Erythroblast (primary cell): ENCODE measurements around the gene RBP3.
A peak's percentile ranks its signal among the peaks of the same experiment; 100 is the strongest.

Experiments
- DNase-seq, 2 experiments: peaks; one replicate each; lab custom pipeline; 2025; lab: John Stamatoyannopoulos, UW
- GATA1 ChIP-seq: IDR thresholded peaks from 2 replicates; pipeline ENCODE4 v1.6.1; 2011; ENCODE audit warnings: low read depth, mild to moderate bottlenecking, control low read depth, low read length, moderate library complexity
- POLR2A ChIP-seq: IDR thresholded peaks from 2 replicates; pipeline ENCODE4 v1.6.1; 2011; ENCODE audit warnings: mild to moderate bottlenecking, low read length

Gene RBP3

DNA sequence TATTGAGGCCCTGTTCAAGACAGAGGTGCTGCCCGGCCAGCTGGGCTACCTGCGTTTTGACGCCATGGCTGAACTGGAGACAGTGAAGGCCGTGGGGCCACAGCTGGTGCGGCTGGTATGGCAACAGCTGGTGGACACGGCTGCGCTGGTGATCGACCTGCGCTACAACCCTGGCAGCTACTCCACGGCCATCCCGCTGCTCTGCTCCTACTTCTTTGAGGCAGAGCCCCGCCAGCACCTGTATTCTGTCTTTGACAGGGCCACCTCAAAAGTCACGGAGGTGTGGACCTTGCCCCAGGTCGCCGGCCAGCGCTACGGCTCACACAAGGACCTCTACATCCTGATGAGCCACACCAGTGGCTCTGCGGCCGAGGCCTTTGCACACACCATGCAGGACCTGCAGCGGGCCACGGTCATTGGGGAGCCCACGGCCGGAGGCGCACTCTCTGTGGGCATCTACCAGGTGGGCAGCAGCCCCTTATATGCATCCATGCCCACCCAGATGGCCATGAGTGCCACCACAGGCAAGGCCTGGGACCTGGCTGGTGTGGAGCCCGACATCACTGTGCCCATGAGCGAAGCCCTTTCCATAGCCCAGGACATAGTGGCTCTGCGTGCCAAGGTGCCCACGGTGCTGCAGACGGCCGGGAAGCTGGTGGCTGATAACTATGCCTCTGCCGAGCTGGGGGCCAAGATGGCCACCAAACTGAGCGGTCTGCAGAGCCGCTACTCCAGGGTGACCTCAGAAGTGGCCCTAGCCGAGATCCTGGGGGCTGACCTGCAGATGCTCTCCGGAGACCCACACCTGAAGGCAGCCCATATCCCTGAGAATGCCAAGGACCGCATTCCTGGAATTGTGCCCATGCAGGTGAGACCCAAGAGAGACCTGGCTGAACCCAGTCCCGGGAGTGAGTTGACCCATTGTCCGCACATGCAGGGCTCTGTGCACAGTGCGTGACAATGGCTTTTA is 2.8 kb downstream of the RBP3 start:
- TF ChIP-seq POLR2A (no peak), GATA1 (no peak)
- DNase-seq = no peak

DNA sequence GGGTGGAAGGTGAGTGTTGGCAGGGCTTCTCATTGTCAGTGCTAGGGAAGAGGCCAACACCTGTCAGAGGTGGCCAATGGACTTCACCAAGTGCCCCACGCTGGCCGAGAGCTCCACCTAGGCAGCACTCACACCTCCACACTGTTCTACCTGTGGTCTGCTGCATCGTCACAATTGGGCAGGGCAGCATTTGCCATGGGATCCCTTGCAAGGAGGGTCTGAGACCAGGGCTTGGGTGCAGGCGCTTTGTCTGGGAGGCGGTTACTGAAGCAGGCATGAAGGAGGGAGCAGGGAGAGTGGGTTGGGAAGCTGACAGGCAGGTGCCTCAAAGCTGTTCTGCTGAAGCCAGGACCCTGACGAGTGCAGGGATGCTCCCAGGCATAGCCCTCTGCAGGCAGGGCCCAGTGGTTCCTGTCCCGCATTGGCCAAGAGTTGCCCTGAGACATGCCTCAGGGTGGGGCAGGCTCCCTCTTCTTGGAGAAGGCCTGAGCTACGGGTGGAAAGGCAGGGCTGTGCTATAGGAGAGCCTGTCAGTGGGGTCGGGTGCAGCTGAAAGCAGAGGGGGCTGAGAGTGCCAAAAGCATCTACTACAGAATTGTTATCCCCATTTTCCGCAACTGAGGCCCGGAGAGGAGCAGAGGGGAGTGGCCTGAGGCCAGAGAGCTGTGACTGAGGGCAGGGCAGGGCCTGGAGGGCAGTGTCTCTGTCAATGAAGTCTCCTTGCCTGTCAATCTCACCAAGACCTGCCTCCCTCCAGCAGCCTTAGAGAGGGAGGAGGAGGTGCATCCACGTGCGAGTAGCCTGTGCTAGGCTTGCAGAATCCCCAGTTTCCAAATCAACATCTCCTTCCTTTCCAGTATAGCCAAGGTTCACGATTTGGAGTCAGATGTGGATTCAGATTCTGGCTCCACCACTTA is 4.0 kb downstream of the RBP3 start:
- no peak for TF ChIP-seq GATA1
- no peak for TF ChIP-seq POLR2A
- DNase-seq = no peak

DNA sequence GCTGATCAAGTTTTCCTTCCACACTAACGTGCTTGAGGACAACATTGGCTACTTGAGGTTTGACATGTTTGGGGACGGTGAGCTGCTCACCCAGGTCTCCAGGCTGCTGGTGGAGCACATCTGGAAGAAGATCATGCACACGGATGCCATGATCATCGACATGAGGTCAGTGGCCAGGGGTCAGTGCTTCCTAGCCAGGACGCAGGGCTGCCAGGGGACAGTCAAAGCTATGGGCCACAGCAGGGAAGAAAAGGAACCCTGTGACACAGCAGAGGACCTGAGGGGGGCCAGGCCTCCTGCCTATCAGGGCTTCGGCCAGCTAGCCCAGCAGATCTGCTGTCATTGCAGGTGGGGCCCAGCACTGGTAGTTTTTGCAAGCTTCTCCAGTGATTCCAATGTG is 5.2 kb downstream of the RBP3 start:
- no peak for DNase-seq
- TF ChIP-seq GATA1 = no peak
- TF ChIP-seq POLR2A = no peak

DNA sequence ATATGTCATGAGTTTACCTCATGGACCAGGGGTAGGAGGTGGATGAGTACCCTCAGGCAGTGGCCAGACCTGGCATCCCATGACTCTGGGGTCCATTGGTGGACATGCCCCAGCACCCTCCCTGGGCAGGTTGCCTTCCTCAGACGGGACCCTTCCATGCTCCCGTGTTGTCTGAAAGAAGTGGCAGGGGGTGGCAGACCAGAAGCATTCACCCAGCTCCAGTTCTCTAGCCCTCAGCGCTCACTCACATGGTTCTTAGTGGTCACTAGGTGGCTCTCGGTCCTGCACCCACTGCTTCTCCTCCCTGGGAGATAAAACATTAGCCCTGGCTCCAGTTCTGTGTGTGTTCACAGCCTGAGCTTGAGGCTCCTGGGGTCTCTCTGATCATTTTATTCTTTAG is 6.0 kb downstream of the RBP3 start:
- TF ChIP-seq GATA1 = no peak
- TF ChIP-seq POLR2A = no peak
- DNase-seq = no peak

DNA sequence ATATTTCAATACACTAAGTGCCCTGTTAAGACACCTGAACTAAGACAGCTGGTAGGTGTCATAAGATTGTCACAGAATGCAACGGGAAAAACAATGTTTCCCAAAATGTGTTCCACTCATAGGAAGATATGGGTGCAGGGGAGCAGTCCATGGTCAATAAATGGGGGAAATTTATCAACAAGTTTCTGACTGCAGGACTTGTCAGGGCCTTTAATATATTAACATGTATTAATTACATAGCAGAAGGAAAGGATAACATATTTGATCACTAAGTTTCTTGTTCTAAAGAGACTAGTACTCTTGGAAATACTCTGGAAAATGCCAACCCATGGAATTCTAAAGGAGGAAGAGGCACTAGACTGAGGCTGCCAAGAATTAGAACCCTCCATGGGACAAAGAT is 6.7 kb downstream of the RBP3 start:
- no peak for DNase-seq
- TF ChIP-seq POLR2A (no peak), GATA1 (no peak)

DNA sequence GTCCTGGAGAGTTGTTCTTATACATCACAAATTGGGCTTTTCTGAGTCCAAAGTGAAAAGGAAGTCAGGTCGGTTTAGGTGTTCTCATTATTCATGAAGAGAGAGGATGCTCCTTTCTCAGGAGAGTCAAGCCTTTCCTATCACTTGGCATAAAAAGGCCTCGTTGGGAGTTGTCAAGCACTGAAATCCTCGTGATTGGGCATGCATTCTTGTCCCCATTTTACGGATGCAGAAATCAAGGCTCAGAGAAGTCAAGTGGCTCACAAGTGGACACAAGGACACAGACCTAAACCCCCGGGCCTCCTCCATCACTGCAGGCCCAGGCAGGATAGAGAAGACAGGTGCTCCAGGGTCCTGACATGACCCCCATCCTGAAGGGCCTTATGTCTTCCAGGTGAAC is 8.5 kb downstream of the RBP3 start:
- DNase-seq = no peak
- TF ChIP-seq GATA1 (no peak), POLR2A (no peak)

DNA sequence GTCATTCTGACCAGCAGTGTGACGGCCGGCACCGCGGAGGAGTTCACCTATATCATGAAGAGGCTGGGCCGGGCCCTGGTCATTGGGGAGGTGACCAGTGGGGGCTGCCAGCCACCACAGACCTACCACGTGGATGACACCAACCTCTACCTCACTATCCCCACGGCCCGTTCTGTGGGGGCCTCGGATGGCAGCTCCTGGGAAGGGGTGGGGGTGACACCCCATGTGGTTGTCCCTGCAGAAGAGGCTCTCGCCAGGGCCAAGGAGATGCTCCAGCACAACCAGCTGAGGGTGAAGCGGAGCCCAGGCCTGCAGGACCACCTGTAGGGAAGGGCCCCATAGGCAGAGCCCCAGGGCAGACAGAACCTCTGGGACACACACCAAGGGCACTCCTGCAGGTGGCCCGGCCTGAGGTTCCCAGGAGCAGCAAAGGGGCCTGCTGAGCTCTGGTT is 9.0 kb downstream of the RBP3 start:
- no peak for DNase-seq
- TF ChIP-seq POLR2A (no peak), GATA1 (no peak)

DNA sequence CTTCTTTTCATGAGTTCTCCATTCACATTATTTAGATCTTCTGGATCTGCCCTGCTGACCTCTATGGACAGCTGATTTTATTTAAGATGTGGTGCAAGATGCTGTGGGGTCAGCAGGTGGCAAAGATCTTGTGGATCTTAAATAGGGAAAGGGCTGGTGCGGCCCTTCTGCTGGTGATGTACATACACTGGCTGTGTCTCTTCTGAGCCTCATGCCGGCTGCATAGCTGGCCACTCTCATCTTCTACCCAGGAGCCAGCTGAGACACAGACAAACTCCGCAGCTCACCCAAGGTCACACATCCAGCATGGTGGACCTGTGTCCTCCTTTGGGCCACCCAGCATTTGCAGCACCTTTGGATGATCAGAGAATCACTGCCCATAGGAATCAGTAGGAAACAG is 9.7 kb downstream of the RBP3 start:
- TF ChIP-seq GATA1 (no peak), POLR2A (no peak)
- no peak for DNase-seq

DNA sequence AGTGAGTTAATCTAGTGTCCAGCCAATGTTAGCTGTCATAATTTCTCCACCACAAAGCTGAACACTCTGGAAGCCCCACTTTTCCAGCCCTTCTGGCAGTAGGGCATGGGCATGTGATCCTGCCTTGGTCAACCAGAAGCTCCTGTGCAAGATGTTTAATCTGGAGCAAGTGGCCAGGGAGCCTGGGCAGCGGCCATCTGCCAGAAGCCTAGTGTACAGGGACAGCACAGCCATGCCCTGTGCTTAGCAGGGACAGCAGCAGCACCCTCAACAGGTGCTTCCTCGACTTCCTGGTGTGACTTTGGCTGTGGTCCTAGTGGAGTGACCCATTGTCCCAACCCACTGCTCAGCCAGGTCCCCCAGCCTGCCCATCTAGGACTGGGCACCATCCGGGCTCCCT is 10.3 kb downstream of the RBP3 start:
- TF ChIP-seq GATA1 (no peak), POLR2A (no peak)
- DNase-seq = no peak

DNA sequence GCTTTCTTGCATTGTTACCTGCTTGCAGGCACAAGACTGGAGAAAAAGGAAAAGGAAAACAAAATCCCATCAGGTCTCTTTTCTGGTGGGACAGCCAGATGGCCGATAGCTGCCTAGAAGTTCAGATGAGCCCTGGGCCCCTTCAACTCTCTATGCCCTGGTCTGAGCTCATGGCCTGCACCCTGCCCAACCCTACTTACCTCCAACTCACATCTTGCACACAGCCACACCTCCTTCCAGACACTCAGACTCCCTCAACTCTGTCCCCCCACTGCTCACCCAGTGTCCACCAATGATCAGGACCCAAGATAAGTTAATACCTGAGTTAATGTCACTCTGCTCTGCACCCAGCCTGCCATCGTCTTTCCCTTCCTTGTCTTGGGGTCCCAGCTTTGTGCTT is 10.9 kb downstream of the RBP3 start:
- TF ChIP-seq POLR2A = no peak

DNA sequence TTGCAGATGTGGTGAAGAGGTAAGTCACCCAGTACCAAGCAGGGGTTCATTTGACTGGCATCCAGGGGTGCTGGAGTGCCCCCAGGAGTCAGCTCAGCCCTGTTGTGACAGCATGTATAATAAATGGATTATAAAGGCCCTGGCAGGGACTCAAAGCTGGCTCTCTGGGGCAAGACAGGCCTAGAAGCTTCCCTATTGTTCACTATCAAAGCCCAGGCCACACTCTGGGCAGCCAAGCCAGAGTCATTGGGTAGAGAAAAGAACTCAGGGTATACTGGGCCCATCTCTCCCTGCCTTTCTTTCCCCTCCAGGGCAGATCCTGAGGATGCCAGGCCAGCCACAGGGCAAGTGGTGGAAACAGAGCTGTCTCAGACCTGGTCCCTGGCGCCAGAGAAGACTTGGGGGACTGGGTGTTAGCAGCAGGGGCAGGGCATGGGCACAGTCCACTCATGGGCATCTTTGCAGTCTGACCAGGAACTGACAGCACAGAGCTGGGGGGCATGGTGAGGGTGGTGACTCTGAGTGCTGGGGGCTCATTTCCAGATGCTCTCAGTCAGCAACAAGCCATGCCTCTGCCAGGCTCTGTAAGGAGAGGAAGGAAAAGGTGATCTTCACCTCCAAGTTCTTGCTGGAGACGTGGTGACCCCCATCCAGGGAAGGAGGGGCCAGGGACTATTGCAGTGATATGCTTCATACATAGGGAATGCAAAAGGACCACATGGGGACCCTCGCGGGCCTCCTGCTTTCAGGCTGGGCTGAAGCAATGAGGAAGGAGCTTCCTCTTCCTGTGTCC is 11.7 kb downstream of the RBP3 start:
- DNase-seq = no peak
- no peak for TF ChIP-seq POLR2A
- TF ChIP-seq GATA1 = no peak

More for the DNA sequence above, 10.9 kb downstream of the RBP3 start:
- DNase-seq = no peak

DNA sequence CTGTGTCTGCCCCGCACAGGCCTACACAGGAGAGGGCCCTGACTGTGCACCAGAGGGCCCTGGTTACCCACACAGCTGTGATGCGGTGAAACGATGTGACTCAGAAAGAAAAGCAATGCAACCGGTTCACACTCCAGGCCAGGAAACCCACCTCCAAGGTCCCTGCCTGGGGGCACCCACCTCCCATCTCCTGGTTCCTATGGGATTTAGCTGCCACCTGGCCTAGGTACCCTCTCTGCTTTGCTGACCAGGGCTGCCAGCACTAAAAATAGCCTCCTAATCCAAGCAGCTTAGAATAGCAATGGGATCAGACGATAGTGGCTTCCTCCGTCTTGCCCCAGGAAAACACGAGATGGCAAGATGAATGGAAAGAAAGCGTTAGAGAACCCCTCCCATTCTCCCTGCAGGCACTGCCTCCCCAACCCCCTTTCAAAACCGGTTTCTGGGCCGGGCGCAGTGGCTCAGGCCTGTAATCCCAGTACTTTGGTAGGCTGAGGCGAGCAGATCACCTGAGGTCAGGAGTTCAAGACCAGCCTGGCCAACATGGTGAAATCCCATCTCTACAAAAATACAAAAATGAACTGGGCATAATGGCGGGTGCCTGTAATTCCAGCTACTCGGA is 12.4 kb downstream of the RBP3 start:
- TF ChIP-seq GATA1 (no peak), POLR2A (no peak)
- no peak for DNase-seq

DNA sequence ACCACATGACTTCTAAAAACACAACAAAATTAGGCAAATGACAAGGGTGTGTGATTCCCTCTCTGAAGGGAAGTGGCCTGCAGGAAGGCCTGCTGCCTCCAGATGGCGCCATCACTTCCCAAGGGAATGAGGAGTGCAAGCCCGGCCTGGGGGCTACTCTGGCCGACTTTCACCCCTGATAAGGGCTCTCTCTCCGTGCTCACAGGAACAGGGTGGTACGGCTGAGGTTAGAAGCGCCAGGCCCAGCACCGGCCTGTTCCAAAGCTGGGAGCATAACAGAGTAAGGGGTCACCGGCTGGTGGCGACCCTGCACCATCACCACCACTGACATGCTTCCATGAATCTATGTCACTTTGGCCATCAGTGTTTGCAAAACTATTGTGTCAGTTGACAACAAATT is 13.1 kb downstream of the RBP3 start:
- peak; percentile 46 to 65 for DNase-seq
- TF ChIP-seq POLR2A (no peak), GATA1 (no peak)
